ENCODE results near the gene C19orf38.

C19orf38 gene

GRCh38 chr19:10848230-10848856 is at the start of gene C19orf38:
Gene C19orf38 (plus strand): TSS chr19:10848415. CDS start chr19:10848509, 94 bp downstream.
- DNase-seq (ENCODE audit: low read depth): no peak

GRCh38 chr19:10800488-10800887 is 47.7 kb upstream of the C19orf38 start:
- DNase-seq (ENCODE audit: low read depth): no peak

- DNase-seq (ENCODE audit: low read depth): no peak
Observed at GRCh38 chr19:10802479-10802878, 45.7 kb upstream of the C19orf38 start.

GRCh38 chr19:10803252-10803651 is 45.0 kb upstream of the C19orf38 start:
- DNase-seq (ENCODE audit: low read depth): no peak

GRCh38 chr19:10805065-10805757 is 43.0 kb upstream of the C19orf38 start:
- no peak for DNase-seq (ENCODE audit: low read depth)

- no peak for DNase-seq (ENCODE audit: low read depth)
Observed at GRCh38 chr19:10805758-10806247, 42.4 kb upstream of the C19orf38 start.

- no peak for DNase-seq (ENCODE audit: low read depth)
Observed at GRCh38 chr19:10808937-10809649, 39.1 kb upstream of the C19orf38 start.

GRCh38 chr19:10809651-10810285 is 38.4 kb upstream of the C19orf38 start:
- no peak for DNase-seq (ENCODE audit: low read depth)

GRCh38 chr19:10811391-10812111 is 36.7 kb upstream of the C19orf38 start:
- DNase-seq (ENCODE audit: low read depth): no peak

GRCh38 chr19:10812196-10812595 is 36.0 kb upstream of the C19orf38 start:
- DNase-seq (ENCODE audit: low read depth): no peak

- no peak for DNase-seq (ENCODE audit: low read depth)
Observed at GRCh38 chr19:10812902-10813404, 35.3 kb upstream of the C19orf38 start.

- DNase-seq (ENCODE audit: low read depth): no peak
Observed at GRCh38 chr19:10815007-10815536, 33.1 kb upstream of the C19orf38 start.

- DNase-seq (ENCODE audit: low read depth): no peak
Observed at GRCh38 chr19:10815969-10816644, 32.1 kb upstream of the C19orf38 start.

GRCh38 chr19:10816691-10817090 is 31.5 kb upstream of the C19orf38 start:
- no peak for DNase-seq (ENCODE audit: low read depth)

GRCh38 chr19:10817291-10818038 is 30.8 kb upstream of the C19orf38 start:
- DNase-seq (ENCODE audit: low read depth): no peak

GRCh38 chr19:10818301-10819123 is 29.7 kb upstream of the C19orf38 start:
- no peak for DNase-seq (ENCODE audit: low read depth)

- DNase-seq (ENCODE audit: low read depth): no peak
Observed at GRCh38 chr19:10819124-10820060, 28.8 kb upstream of the C19orf38 start.

- DNase-seq (ENCODE audit: low read depth): no peak
Observed at GRCh38 chr19:10820173-10820572, 28.0 kb upstream of the C19orf38 start.
